Measurements from ENCODE around the gene DNAH1.

The DNAH1 gene

DNA sequence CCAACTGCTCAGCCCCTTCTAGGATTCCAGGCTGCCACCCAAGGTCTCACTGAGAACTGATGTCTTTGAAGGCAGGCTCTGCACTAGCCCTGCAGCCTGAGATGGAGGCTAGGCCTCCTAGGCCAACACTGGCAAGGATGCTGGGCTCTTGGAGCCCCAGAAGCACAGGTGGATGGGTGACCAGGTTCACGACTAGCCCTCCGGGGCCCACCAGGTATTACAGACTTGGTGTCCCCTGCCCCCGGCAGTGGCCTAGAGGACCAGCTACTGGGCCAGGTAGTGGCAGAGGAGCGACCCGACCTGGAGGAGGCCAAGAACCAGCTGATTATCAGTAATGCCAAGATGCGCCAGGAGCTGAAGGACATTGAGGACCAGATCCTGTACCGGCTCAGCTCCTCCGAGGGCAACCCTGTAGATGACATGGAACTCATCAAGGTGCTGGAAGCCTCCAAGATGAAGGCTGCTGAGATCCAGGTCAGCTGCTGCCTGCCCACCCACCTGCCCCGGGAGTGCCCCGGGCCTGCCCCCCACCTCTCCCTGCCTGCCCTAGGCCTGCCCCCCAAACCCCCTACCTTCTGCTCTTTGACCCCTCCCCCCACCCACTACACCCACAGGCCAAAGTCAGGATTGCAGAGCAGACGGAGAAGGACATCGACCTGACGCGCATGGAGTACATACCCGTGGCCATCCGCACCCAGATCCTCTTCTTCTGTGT, 76.3 kb downstream of the DNAH1 start:
- H3K4me3 Mint-ChIP-seq, result no peak overlapping the region
- no peaks in the 10 kb centered on the region for H3K9me3 Mint-ChIP-seq (ENCODE audit: low read depth)
- H3K4me1 Mint-ChIP-seq (ENCODE audit: low read depth), result no peaks in the 10 kb centered on the region
- no peak overlapping the region for H3K27ac Mint-ChIP-seq
- H3K36me3 Mint-ChIP-seq, result peaks cover 7% of the 10 kb centered on the region
- H3K27me3 Mint-ChIP-seq, result no peaks in the 10 kb centered on the region

DNA sequence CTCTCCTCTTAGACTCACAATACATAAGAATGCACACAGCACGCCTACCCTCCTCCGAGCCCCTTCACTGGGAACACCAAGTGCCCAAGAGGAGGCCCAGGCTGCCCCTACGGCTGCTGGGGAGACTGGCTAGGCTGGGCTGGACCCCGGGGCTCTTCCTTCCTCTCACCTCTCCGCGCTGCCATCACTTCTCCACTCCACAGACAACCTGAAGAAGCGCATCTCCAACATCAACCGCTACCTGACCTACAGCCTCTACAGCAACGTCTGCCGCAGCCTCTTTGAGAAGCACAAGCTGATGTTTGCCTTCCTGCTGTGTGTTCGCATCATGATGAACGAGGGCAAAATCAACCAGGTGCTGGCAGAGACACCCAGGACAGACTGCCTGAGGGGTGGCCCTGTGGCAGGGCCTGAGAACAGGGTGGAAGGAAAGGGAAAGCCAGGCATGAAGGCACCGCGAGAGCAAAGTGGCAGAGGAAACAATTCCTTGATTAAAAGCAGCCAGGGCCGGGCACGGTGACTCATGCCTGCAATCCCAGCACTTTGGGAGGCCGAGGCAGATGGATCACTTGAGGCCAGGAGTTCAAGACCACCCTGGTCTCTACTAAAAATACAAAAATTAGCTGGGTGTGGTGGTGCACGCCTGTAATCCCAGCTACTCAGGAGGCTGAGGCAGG, 77.2 kb downstream of the DNAH1 start:
- Mint-ChIP-seq H3K27ac (no peak overlapping the region), H3K9me3 (ENCODE audit: low read depth) (no peaks in the 10 kb centered on the region), H3K36me3 (peaks cover 7% of the 10 kb centered on the region), H3K4me3 (no peak overlapping the region), H3K27me3 (no peaks in the 10 kb centered on the region), H3K4me1 (ENCODE audit: low read depth) (no peaks in the 10 kb centered on the region)

DNA sequence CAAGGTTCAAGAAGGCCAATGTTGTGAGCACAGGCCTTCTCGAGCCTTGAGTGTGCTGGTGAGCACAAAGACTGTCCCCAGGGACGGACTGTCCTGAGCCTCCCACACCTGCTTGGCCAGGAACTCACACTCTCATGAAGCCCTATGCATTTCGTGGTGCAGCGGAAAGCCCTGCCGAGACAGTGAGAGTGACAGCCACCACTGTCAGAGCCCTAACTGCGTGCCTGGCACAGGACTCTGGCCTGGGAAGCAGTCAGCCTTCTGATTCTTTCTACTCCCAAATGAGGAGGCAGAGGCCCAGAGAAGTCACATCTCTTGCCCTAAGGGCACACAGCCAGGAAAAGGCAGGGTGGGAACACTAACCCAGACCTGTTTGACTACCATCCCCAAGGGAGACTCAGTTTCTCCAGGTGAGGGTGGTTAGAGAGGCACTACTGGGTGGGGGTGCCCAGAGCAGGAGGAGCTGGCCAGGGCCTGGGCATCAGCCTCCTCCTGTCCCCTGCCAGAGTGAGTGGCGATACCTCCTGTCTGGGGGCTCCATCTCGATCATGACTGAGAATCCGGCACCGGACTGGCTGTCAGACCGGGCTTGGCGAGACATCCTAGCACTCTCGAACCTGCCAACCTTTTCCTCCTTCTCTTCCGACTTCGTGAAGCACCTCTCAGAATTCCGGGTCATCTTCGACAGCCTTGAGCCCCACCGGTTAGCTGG, 78.0 kb downstream of the DNAH1 start:
- H3K9me3 Mint-ChIP-seq (ENCODE audit: low read depth), result no peaks in the 10 kb centered on the region
- H3K4me1 Mint-ChIP-seq (ENCODE audit: low read depth), result no peaks in the 10 kb centered on the region
- no peak overlapping the region for H3K4me3 Mint-ChIP-seq
- no peaks in the 10 kb centered on the region for H3K27me3 Mint-ChIP-seq
- H3K27ac Mint-ChIP-seq, result no peak overlapping the region
- H3K36me3 Mint-ChIP-seq, result peaks cover 5% of the 10 kb centered on the region

DNA sequence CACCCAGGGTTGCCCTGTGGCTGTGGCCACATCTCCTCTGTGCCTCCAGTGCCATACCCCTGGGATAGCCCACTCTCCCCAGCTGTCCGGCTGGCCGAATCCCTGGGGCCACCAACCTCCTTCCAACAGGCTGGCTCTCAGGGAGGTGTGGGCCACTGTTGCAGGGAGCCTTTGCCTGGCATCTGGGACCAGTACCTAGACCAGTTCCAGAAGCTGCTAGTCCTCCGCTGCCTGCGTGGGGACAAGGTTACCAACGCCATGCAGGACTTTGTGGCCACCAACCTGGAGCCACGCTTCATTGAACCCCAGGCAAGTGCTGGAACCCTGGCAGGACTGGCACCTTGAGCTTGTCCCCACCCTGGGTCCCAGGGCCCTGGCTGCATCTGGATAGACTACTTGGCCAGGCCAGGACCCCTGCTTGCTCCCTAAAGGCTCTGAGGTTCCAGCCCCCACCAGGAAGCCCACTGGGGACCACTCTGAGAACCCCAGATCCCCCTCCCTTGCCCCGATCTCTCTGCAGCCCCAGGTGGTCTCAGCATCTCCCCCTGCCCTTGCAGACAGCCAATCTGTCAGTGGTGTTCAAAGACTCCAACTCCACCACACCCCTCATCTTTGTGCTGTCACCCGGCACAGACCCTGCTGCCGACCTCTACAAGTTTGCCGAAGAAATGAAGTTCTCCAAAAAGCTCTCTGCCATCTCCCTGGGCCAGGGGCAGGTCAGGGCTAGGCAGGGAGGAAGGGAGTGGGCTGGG, 78.8 kb downstream of the DNAH1 start:
- H3K27me3 Mint-ChIP-seq, result no peaks in the 10 kb centered on the region
- no peak overlapping the region for H3K27ac Mint-ChIP-seq
- H3K36me3 Mint-ChIP-seq, result peaks cover 5% of the 10 kb centered on the region
- H3K9me3 Mint-ChIP-seq (ENCODE audit: low read depth), result no peaks in the 10 kb centered on the region
- no peaks in the 10 kb centered on the region for H3K4me1 Mint-ChIP-seq (ENCODE audit: low read depth)
- no peak overlapping the region for H3K4me3 Mint-ChIP-seq

DNA sequence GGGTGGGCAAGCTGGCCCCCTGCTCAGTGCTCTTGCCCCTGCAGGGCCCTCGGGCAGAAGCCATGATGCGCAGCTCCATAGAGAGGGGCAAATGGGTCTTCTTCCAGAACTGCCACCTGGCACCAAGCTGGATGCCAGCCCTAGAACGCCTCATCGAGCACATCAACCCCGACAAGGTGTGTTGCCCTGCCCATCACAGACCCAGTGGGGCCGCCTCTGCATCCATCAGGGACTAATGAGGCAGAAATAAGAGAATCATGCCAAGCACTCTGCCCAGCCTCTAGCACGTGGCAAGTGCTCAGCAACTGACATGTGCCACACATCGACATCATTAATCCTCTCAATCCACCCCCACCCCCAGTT, 79.4 kb downstream of the DNAH1 start:
- no peak overlapping the region for H3K4me3 Mint-ChIP-seq
- H3K27me3 Mint-ChIP-seq, result no peaks in the 10 kb centered on the region
- H3K9me3 Mint-ChIP-seq (ENCODE audit: low read depth), result no peaks in the 10 kb centered on the region
- H3K27ac Mint-ChIP-seq, result no peak overlapping the region
- H3K36me3 Mint-ChIP-seq, result peaks cover 5% of the 10 kb centered on the region
- H3K4me1 Mint-ChIP-seq (ENCODE audit: low read depth), result no peaks in the 10 kb centered on the region

DNA sequence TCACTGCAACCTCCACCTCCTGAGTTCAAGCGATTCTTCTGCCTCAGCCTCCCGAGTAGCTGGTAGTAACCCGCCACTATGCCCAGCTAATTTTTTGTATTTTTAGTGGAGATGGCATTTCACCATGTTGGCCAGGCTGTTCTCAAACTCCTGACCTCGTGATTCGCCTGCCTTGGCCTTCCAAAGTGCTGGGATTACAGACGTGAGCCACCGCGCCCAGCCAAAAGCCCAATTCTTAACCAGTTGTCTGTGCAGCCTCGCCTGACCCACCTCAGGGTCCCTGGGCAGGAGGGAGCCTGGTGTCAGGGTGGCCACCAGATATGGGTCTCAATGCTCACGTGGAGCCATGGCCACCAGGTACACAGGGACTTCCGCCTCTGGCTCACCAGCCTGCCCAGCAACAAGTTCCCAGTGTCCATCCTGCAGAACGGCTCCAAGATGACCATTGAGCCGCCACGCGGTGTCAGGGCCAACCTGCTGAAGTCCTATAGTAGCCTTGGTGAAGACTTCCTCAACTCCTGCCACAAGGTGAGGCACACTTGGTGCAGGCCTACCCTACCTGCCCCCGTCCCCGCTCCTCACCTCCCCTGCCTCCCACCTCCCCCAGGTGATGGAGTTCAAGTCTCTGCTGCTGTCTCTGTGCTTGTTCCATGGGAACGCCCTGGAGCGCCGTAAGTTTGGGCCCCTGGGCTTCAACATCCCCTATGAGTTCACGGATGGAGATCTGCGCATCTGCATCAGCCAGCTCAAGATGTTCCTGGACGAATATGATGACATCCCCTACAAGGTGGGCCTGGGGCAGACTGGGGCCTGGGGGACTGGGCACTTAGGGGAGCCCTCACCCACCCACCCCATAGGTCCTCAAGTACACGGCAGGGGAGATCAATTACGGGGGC, 80.1 kb downstream of the DNAH1 start:
- Mint-ChIP-seq H3K36me3 (peaks cover 5% of the 10 kb centered on the region), H3K4me3 (no peak overlapping the region), H3K27me3 (no peaks in the 10 kb centered on the region), H3K9me3 (ENCODE audit: low read depth) (no peaks in the 10 kb centered on the region), H3K27ac (no peak overlapping the region), H3K4me1 (ENCODE audit: low read depth) (no peaks in the 10 kb centered on the region)

DNA sequence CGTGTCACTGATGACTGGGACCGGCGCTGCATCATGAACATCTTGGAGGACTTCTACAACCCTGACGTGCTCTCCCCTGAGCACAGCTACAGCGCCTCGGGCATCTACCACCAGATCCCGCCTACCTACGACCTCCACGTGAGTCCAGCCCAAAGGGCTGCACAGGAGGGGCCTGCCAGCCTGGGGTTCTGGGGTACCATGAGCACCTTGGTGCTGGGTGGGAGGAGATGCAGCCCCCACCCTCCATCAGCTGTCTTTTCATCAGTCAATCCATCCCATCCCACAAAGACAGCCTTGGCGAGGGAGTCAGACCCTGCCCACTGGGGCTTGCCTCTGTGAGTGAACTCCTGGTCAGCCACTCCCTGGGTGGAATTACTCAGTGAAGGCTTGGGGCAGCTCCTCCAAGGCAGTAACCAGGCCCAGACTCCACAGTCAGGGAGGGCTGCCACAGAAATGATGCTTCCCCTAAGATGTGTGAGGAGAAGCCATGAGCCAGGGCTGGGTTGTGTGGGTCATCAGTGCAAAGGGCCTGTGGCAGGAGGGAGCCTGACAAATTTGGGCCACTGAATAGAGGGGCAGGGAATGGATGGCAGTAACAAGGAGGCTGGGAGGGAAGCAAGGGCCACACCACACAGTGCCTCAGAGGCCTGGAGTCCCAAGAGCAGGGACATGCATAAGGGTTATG, 80.9 kb downstream of the DNAH1 start:
- H3K27ac Mint-ChIP-seq, result no peak overlapping the region

DNA sequence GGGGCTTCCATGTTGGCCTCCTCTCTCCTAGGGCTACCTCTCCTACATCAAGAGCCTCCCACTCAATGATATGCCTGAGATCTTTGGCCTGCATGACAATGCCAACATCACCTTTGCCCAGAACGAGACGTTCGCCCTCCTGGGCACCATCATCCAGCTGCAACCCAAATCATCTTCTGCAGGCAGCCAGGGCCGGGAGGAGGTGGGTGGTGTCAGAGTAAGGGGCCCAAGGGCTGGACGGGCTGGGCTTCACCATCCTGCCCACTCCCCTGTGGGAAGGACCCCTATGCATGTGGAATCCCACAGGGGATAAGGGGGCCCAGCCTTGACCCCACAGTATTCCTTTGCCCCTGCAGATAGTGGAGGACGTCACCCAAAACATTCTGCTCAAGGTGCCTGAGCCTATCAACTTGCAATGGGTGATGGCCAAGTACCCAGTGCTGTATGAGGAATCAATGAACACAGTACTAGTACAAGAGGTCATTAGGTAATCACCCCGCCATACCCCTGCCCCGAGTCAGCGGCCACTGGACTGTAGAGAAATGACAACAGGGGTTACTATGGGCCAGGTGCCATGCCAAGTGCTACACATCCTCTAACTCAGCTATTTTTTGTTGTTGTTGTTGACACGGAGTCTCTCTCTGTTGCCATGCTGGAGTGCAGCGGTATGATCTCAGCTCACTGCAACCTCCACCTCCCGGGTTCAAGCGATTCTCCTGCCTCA, 81.7 kb downstream of the DNAH1 start:
- H3K4me1 Mint-ChIP-seq (ENCODE audit: low read depth), result no peaks in the 10 kb centered on the region
- H3K27ac Mint-ChIP-seq, result no peak overlapping the region
- peaks cover 4% of the 10 kb centered on the region for H3K36me3 Mint-ChIP-seq
- H3K9me3 Mint-ChIP-seq (ENCODE audit: low read depth), result no peaks in the 10 kb centered on the region
- H3K27me3 Mint-ChIP-seq, result no peaks in the 10 kb centered on the region
- no peak overlapping the region for H3K4me3 Mint-ChIP-seq

More for the DNA sequence above, 80.9 kb downstream of the DNAH1 start:
- Mint-ChIP-seq H3K27me3 (no peaks in the 10 kb centered on the region), H3K4me3 (no peak overlapping the region), H3K36me3 (peaks cover 5% of the 10 kb centered on the region), H3K4me1 (ENCODE audit: low read depth) (no peaks in the 10 kb centered on the region), H3K9me3 (ENCODE audit: low read depth) (no peaks in the 10 kb centered on the region)

DNA sequence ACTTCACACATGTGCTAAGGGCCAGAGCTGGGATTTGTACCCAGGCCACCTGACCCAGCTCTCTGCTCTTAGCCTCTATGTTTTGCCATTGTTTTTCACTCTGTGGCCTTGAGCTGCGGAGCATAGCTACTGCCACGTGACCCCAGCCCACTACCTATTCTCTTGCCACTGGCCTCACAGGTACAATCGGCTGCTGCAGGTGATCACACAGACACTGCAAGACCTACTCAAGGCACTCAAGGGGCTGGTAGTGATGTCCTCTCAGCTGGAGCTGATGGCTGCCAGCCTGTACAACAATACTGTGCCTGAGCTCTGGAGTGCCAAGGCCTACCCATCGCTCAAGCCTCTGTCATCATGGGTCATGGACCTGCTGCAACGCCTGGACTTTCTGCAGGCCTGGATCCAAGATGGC, 82.6 kb downstream of the DNAH1 start:
- Mint-ChIP-seq H3K27me3 (no peaks in the 10 kb centered on the region), H3K4me3 (no peak overlapping the region), H3K36me3 (no peaks in the 10 kb centered on the region), H3K27ac (no peak overlapping the region), H3K4me1 (ENCODE audit: low read depth) (no peaks in the 10 kb centered on the region), H3K9me3 (ENCODE audit: low read depth) (no peaks in the 10 kb centered on the region)

DNA sequence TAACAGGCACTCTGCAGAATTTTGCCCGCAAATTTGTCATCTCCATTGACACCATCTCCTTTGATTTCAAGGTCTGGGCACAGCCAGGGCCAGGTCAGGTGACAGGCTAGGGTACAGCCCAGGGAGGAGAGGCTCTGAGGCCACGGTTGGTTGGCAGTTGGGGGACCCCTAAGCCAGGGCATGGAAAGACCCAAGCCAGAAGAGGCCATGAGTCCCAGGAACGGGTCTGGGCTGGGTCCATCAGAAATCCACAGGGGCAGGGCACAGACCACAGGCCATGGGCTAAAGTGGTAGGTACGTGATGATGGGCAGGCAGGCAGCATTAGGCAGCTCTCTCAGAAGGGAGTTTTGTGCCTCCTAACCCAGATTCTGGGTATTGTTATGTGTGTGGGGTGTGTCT, 83.0 kb downstream of the DNAH1 start:
- Mint-ChIP-seq H3K4me1 (ENCODE audit: low read depth) (no peaks in the 10 kb centered on the region), H3K9me3 (ENCODE audit: low read depth) (no peaks in the 10 kb centered on the region), H3K36me3 (no peaks in the 10 kb centered on the region), H3K27ac (no peak overlapping the region), H3K4me3 (no peak overlapping the region), H3K27me3 (no peaks in the 10 kb centered on the region)

DNA sequence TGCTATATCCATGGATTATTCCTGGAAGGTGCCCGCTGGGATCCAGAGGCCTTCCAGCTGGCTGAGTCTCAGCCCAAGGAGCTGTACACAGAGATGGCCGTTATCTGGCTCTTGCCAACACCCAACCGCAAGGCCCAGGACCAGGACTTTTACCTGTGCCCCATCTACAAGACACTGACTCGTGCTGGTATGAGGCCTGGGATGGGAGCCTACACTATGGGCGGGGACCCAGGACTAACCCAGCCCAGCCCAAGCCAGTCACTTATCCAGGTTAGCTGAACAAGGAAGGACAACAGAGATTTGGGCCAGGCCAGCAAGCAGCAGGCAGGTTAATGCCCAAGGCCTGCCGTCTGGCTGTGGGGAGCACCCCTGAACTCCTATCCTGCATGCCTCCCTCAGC, 83.5 kb downstream of the DNAH1 start:
- H3K9me3 Mint-ChIP-seq (ENCODE audit: low read depth), result no peaks in the 10 kb centered on the region
- no peak overlapping the region for H3K27ac Mint-ChIP-seq
- H3K27me3 Mint-ChIP-seq, result no peaks in the 10 kb centered on the region
- no peak overlapping the region for H3K4me3 Mint-ChIP-seq
- H3K36me3 Mint-ChIP-seq, result no peaks in the 10 kb centered on the region
- no peaks in the 10 kb centered on the region for H3K4me1 Mint-ChIP-seq (ENCODE audit: low read depth)

DNA sequence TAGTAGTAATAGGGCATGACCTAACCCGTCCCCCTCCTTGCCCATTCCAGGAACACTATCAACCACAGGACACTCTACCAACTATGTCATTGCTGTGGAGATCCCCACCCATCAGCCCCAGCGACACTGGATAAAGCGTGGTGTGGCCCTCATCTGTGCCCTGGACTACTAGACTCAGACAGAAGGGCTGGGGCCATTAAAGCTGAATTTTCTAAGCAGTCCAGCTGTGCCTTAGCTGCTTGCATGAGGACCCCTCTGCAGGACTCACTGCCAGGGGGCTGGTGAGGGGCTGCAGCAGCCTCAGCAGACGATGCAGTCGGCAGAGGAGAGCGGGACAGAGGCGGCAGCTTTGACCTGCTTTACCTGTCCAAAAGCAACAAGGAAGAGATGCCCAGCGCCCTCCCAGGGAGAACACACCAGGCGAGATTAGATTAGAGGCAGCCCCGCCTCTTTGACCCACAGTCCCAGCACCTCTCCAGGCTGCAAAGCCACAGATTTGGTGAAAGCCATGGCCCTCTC, 84.2 kb downstream of the DNAH1 start:
- no peaks in the 10 kb centered on the region for H3K9me3 Mint-ChIP-seq (ENCODE audit: low read depth)
- no peaks in the 10 kb centered on the region for H3K4me1 Mint-ChIP-seq (ENCODE audit: low read depth)
- H3K27ac Mint-ChIP-seq, result peak overlapping the region; percentile 64
- H3K27me3 Mint-ChIP-seq, result no peaks in the 10 kb centered on the region
- no peak overlapping the region for H3K4me3 Mint-ChIP-seq
- no peaks in the 10 kb centered on the region for H3K36me3 Mint-ChIP-seq

DNA sequence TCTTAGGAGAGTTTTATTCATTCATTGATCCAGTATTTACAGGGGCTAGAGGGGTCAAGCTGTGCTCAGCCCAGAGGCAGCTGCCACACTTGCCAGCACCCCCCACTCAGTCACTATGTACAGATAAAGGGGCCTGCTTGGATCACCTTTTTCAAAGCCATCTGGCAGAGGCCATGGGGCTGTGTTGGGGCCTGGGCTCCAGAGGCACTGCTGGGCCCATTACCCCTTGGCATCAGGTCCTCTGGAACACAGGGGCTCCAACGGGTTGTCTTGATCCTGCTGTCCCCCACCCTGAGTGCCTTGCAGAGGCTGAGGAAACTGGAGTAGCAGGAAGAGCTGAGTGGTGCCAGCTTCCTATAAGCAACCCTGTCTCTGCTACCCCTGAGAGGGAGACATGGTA, 84.9 kb downstream of the DNAH1 start:
- Mint-ChIP-seq H3K36me3 (no peaks in the 10 kb centered on the region), H3K4me3 (no peak overlapping the region), H3K27ac (no peak overlapping the region), H3K9me3 (ENCODE audit: low read depth) (no peaks in the 10 kb centered on the region), H3K4me1 (ENCODE audit: low read depth) (no peaks in the 10 kb centered on the region), H3K27me3 (no peaks in the 10 kb centered on the region)
